ENCODE measurements around the gene NECAB3.
A peak's percentile ranks its signal among the peaks of the same experiment; 100 is the strongest.

DNA sequence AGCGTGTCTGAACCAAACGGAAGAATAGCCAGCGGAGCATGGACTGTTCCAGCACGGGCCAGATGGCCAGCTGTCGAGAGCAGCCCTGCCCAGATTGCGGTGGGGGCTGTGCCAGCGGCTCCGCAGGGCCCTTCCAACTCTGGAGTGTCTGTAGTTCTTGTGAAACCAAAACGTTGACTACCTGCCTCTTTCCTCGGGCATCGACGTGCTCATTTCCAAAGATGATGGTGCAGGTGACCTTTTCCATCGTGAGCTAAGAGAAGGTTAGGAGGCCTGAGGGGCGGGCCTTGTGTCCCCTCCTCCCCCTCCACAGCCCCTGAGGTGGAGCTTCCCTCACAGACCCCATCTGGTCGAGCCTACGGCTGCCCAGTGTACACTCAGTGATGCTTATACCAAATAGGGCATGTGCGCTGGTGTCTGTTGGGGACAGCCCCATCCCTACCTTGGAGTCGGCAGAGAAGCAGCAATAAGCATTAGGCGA, 25.0 kb downstream of the NECAB3 start:
- TF ChIP-seq, protein P1, sequence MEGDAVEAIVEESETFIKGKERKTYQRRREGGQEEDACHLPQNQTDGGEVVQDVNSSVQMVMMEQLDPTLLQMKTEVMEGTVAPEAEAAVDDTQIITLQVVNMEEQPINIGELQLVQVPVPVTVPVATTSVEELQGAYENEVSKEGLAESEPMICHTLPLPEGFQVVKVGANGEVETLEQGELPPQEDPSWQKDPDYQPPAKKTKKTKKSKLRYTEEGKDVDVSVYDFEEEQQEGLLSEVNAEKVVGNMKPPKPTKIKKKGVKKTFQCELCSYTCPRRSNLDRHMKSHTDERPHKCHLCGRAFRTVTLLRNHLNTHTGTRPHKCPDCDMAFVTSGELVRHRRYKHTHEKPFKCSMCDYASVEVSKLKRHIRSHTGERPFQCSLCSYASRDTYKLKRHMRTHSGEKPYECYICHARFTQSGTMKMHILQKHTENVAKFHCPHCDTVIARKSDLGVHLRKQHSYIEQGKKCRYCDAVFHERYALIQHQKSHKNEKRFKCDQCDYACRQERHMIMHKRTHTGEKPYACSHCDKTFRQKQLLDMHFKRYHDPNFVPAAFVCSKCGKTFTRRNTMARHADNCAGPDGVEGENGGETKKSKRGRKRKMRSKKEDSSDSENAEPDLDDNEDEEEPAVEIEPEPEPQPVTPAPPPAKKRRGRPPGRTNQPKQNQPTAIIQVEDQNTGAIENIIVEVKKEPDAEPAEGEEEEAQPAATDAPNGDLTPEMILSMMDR (IDR thresholded peaks at IDR 0.05): no peak
- no peak for TF ChIP-seq POLR2A (IDR thresholded peaks at IDR 0.05)
- peak in 1 of 2 donors; percentile 26 for TF ChIP-seq POLR2AphosphoS5 (IDR thresholded peaks at IDR 0.05; ENCODE audit: insufficient read depth in 1 of 2, low read depth in 1 of 2)

All from vagina (tissue), 2 donors.